ENCODE measurements around the gene KIAA0825.

- TF ChIP-seq CTCF (IDR thresholded peaks at IDR 0.05) = no peak
- TF ChIP-seq POLR2A (IDR thresholded peaks at IDR 0.05) = no peak
Measured at GRCh38 chr5:94283093-94283492, 335.3 kb downstream of the KIAA0825 start.

Measured in Peyer's patch (tissue), 4 donors.